Heart left ventricle (tissue), 16 donors: Measurements from ENCODE around the gene MEF2D. TPM values are rescaled to one million over a fixed set of nuclear protein-coding genes. Genes with fewer than 3 reads are reported as not detected.

Experiments
- ATAC-seq, 4 donors: fragments of 200-7000 bp; cut with Tn5 transposase; one replicate each; pipeline ENCODE4 v1.9.1; 2020 to 2022; ENCODE audit warnings: moderate library complexity in 4 of 4, mild to moderate bottlenecking in 3 of 4, moderate number of reproducible peaks in 1 of 4
- DNase-seq, 5 donors: peaks; one replicate each; pipeline ENCODE4 v3.0.0-alpha.2; 2020
- H3K27ac ChIP-seq, 12 donors: fragments of 200-600 bp; sonication (generic) in 4 of 12; one replicate each; pipeline versions ENCODE4 v1.5.0 to v1.8.0; 2016 to 2022; ENCODE audit warnings: mild to moderate bottlenecking in 2 of 12
- H3K27me3 ChIP-seq, 9 donors: fragments of 200-600 bp; sonication (generic) in 2 of 9; one replicate each; pipeline versions ENCODE4 v1.5.1 to v1.8.0; 2016 to 2022; ENCODE audit warnings: mild to moderate bottlenecking in 3 of 9
- H3K36me3 ChIP-seq, 9 donors: fragments of 200-600 bp; sonication (generic) in 2 of 9; one replicate each; pipeline versions ENCODE4 v1.5.0 to v1.8.0; 2018 to 2022; ENCODE audit warnings: mild to moderate bottlenecking in 2 of 9
- H3K4me1 ChIP-seq, 12 donors: fragments of 200-600 bp; sonication (generic) in 4 of 12; one replicate each; pipeline versions ENCODE4 v1.5.0 to v1.8.0; 2016 to 2022; ENCODE audit warnings: mild to moderate bottlenecking in 3 of 12
- H3K4me3 ChIP-seq, 12 donors: fragments of 200-600 bp; sonication (generic) in 4 of 12; one replicate each; pipeline versions ENCODE4 v1.5.0 to v1.8.0; 2017 to 2022; ENCODE audit warnings: mild to moderate bottlenecking in 9 of 12, moderate library complexity in 4 of 12
- H3K9me3 ChIP-seq, 12 donors: fragments of 200-600 bp; sonication (generic) in 4 of 12; one replicate each; pipeline versions ENCODE4 v1.5.0 to v1.8.0; 2016 to 2022; ENCODE audit warnings: mild to moderate bottlenecking in 1 of 12
- CTCF ChIP-seq, 12 donors: fragments of 200-600 bp; sonication (generic) in 4 of 12; IDR thresholded peaks; one replicate each; pipeline versions ENCODE4 v1.5.0 to v1.8.0; 2018 to 2022; ENCODE audit warnings: antibody characterized with exemption in 12 of 12, mild to moderate bottlenecking in 5 of 12
- POLR2A ChIP-seq, 2 donors: fragments of 450-650 bp; IDR thresholded peaks; one replicate each; pipeline ENCODE4 v1.6.1; 2017; ENCODE audit warnings: antibody characterized with exemption in 2 of 2, mild to moderate bottlenecking in 2 of 2, moderate library complexity in 2 of 2
- WGBS, 4 donors: extraction: QIAGEN DNeasy Blood & Tissue Kit in 2 of 4; methylation state at CpG; one replicate each; pipeline versions ENCODE4 v1.1.5 to v1.1.7; 2013 to 2018; 5-methylcytosine and 5-hydroxymethylcytosine counted together
- intact Hi-C, 10 donors: fragments of 100-400 bp; cut with DNase I; formaldehyde crosslinking; loops; one replicate each; pipeline versions ENCODE4 v1.11.1 to v1.14.2; 2022
- polyA plus RNA-seq, 2 donors: library from polyadenylated mRNA; stranded (reverse); fragments of 200-250 nt; gene quantifications; one replicate each; pipeline ENCODE4 v1.2.3, GENCODE V29; 2013
- total RNA-seq, 9 donors: library from RNA; depleted of rRNA in 2 of 9; stranded (reverse); fragments of >200 nt in 2 of 9; fragmentation: NEBNext Ultra II Directional in 3 of 9; extraction: Animal tissue kit (Norgen Biotek cat#: 25700) in 3 of 9; gene quantifications; one replicate each; pipeline versions ENCODE4 v1.1.0 to v1.2.4, GENCODE V29; 2016 to 2023
- donor health status: ischemic (EF 13 %, LVEDD 7.1; RV severe dilation, severe dysfunction).
- donor health status: healthy with polysubstance abuse.
- donor health status: DM: no; HTN: yes; CAD: no.
- donor health status: DM: no; HTN: no; CAD: no.
- donor health status: ischemic (EF 25% LVEDD 6.9; RV normal size, moderate dysfunction).
- donor health status: ischemic (EF 25% LVEDD 5.7; RV mildly dilated, moderate dysfunction).
- donor health status: healthy.
- donor health status: DM: yes; HTN: yes; CAD: no.
- donor health status: ischemic (EF 35%, LVEDD 5.7; RV mildly dilated, moderate dysfunction).
- donor health status: nonischemic (EF 11% LVEDD 7.7; RV severe dilation, severe dysfunction).
- donor health status: DM: yes; HTN: yes; CAD: no.
- donor health status: PGD.
- donor health status: ischemic (EF 29% LVEDD 5.4; RV normal size, mild dysfunction).
- donor health status: nonischemic (EF 23%, LVEDD 6.1; RV moderate dilation, normal function).

The MEF2D gene
- total and polyA plus RNA-seq, 11 donors, result 40.5 to 203 (median 92.3) TPM

GRCh38 chr1:156497743-156498431 is 2.7 kb downstream of the MEF2D start:
- Histone ChIP-seq H3K27ac (peak overlapping the region in 11 of 12 donors; percentile 98 to 100 (median 100)), H3K9me3 (no peaks in the 10 kb centered on the region), H3K4me1 (peaks cover 48 to 81% (median 73%) of the 10 kb centered on the region in 12 donors), H3K4me3 (peak overlapping the region in 10 of 12 donors; percentile 69 to 100 (median 95)), H3K36me3 (peaks cover 0 to 21% (median 4%) of the 10 kb centered on the region in 9 donors), H3K27me3 (no peaks in the 10 kb centered on the region)
- TF ChIP-seq CTCF (IDR thresholded peaks at IDR 0.05) (no peak), POLR2A (IDR thresholded peaks at IDR 0.05) (no peak)
- DNase-seq (peak in 4 of 5 donors; percentile 41 to 64 (median 48)), ATAC-seq (no peak)
- intact Hi-C loops, result loop anchor here in 3 of 10 donors (2.0 to 5.0 kb wide), 2 partner anchors 17 to 36 kb away; no protein-coding TSS in a partner anchor
- WGBS, 4 donors, result 24 to 33% (median 31%) methylated on average over 5 of the region's 5 CpGs

GRCh38 chr1:156497078-156497742 is 3.4 kb downstream of the MEF2D start:
- Histone ChIP-seq H3K27ac (peak overlapping the region in 11 of 12 donors; percentile 52 to 100 (median 99)), H3K27me3 (no peaks in the 10 kb centered on the region), H3K4me1 (peaks cover 50 to 81% (median 75%) of the 10 kb centered on the region in 12 donors), H3K36me3 (peaks cover 0 to 24% (median 4%) of the 10 kb centered on the region in 9 donors), H3K9me3 (no peaks in the 10 kb centered on the region), H3K4me3 (peak overlapping the region in 9 of 12 donors; percentile 69 to 100 (median 96))
- no peak for ATAC-seq
- intact Hi-C loops, result loop anchor here in 2 of 10 donors (5.0 kb wide), 1 partner anchor 35 kb away; no protein-coding TSS in a partner anchor
- 31 to 40% (median 33%) methylated on average over 10 to 11 of the region's 11 CpGs for WGBS, 4 donors
- TF ChIP-seq POLR2A (IDR thresholded peaks at IDR 0.05) (peak in 1 of 2 donors; percentile 42), CTCF (IDR thresholded peaks at IDR 0.05) (no peak)
- peak in 3 of 5 donors; percentile 33 to 53 (median 51) for DNase-seq

- Histone ChIP-seq H3K27me3 (no peaks in the 10 kb centered on the region), H3K36me3 (peaks cover 0 to 24% (median 4%) of the 10 kb centered on the region in 9 donors), H3K4me1 (peaks cover 57 to 81% (median 75%) of the 10 kb centered on the region in 12 donors), H3K4me3 (peak overlapping the region in 9 of 12 donors; percentile 69 to 100 (median 96)), H3K27ac (peak overlapping the region in 11 of 12 donors; percentile 16 to 100 (median 99)), H3K9me3 (no peaks in the 10 kb centered on the region)
- WGBS, 4 donors, result 26 to 37% (median 33%) methylated on average over 10 of the region's 10 CpGs
- TF ChIP-seq CTCF (IDR thresholded peaks at IDR 0.05), result no peak
- peak in 3 of 5 donors; percentile 37 to 58 (median 49) for DNase-seq
- ATAC-seq, result no peak
- intact Hi-C loops, result loop anchor here in 2 of 10 donors (5.0 kb wide), 1 partner anchor 34 kb away; no protein-coding TSS in a partner anchor
Observed at GRCh38 chr1:156496211-156496761, 4.3 kb downstream of the MEF2D start.
